Astrocyte (in vitro differentiated cells and primary cell): ENCODE measurements around the gene LRRC8A.

Experiments
- CTCF ChIP-seq: IDR thresholded peaks from 2 replicates; pipeline ENCODE4 v1.5.1; 2011; ENCODE audit warnings: low read depth, mild to moderate bottlenecking, inconsistent platforms, low read length, moderate library complexity; ENCODE audit not compliant: insufficient read depth
- EZH2 ChIP-seq: IDR thresholded peaks from 2 replicates; pipeline ENCODE4 v1.6.1; 2012; ENCODE audit warnings: mild to moderate bottlenecking, low read length, inconsistent platforms; ENCODE audit not compliant: insufficient read depth

- TF ChIP-seq CTCF = no peak
- TF ChIP-seq EZH2 = no peak
Measured at GRCh38 chr9:128916745-128917144, 34.8 kb downstream of the LRRC8A start.
